ENCODE measurements around the gene EPHB2. TPM values are rescaled to one million over a fixed set of nuclear protein-coding genes. Genes with fewer than 3 reads are reported as not detected.

Gene EPHB2
- total and polyA plus RNA-seq, 7 donors = 1.2 to 38.6 (median 3.0) TPM

- Histone ChIP-seq H3K27ac (no peak overlapping the region), H3K36me3 (no peaks in the 10 kb centered on the region), H3K27me3 (no peaks in the 10 kb centered on the region), H3K4me3 (no peak overlapping the region), H3K9me3 (no peaks in the 10 kb centered on the region), H3K4me1 (peaks cover 0 to 6% (median 0%) of the 10 kb centered on the region in 4 donors)
- intact Hi-C loops (cut with DNase I) = no loop called here
- TF ChIP-seq CTCF (IDR thresholded peaks at IDR 0.05) (no peak), EP300 (IDR thresholded peaks at IDR 0.05) (no peak), POLR2A (IDR thresholded peaks at IDR 0.05) (no peak), POLR2AphosphoS5 (IDR thresholded peaks at IDR 0.05) (no peak)
- DNase-seq = no peak
- WGBS, 2 donors = 89 to 91% methylated on average over 9 of the region's 9 CpGs
Observed at GRCh38 chr1:22860414-22860800, 149.8 kb downstream of the EPHB2 start.

GRCh38 chr1:22860883-22861385 is 150.3 kb downstream of the EPHB2 start:
- H3K9me3 ChIP-seq = no peaks in the 10 kb centered on the region
- no peak overlapping the region for H3K27ac ChIP-seq
- WGBS, 2 donors = 82 to 88% methylated on average over 4 of the region's 4 CpGs
- no peak overlapping the region for H3K4me3 ChIP-seq
- intact Hi-C loops (cut with DNase I) = no loop called here
- H3K36me3 ChIP-seq = no peaks in the 10 kb centered on the region
- no peak for DNase-seq
- H3K4me1 ChIP-seq = peaks cover 0 to 6% (median 0%) of the 10 kb centered on the region in 4 donors
- no peaks in the 10 kb centered on the region for H3K27me3 ChIP-seq
- TF ChIP-seq POLR2AphosphoS5 (IDR thresholded peaks at IDR 0.05) (no peak), EP300 (IDR thresholded peaks at IDR 0.05) (no peak), POLR2A (IDR thresholded peaks at IDR 0.05) (no peak), CTCF (IDR thresholded peaks at IDR 0.05) (no peak)

GRCh38 chr1:22861764-22862440 is 151.3 kb downstream of the EPHB2 start:
- no peak for TF ChIP-seq EP300 (IDR thresholded peaks at IDR 0.05)
- no peak for TF ChIP-seq POLR2A (IDR thresholded peaks at IDR 0.05)
- no peak for TF ChIP-seq POLR2AphosphoS5 (IDR thresholded peaks at IDR 0.05)
- TF ChIP-seq CTCF (IDR thresholded peaks at IDR 0.05) = peak; percentile 3 to 70 (median 61)
- Histone ChIP-seq H3K36me3 (no peaks in the 10 kb centered on the region), H3K4me1 (peaks cover 0 to 6% (median 0%) of the 10 kb centered on the region in 4 donors), H3K4me3 (no peak overlapping the region), H3K9me3 (no peaks in the 10 kb centered on the region), H3K27me3 (no peaks in the 10 kb centered on the region), H3K27ac (no peak overlapping the region)
- DNase-seq = no peak
- intact Hi-C loops (cut with DNase I) = no loop called here
- WGBS, 2 donors = 73 to 76% methylated on average over 4 of the region's 4 CpGs

- intact Hi-C loops (cut with DNase I) = no loop called here
- Histone ChIP-seq H3K27me3 (no peaks in the 10 kb centered on the region), H3K4me1 (peaks cover 0 to 6% (median 0%) of the 10 kb centered on the region in 4 donors), H3K36me3 (no peaks in the 10 kb centered on the region), H3K9me3 (no peaks in the 10 kb centered on the region), H3K4me3 (no peak overlapping the region), H3K27ac (no peak overlapping the region)
- no peak for TF ChIP-seq EP300 (IDR thresholded peaks at IDR 0.05)
- no peak for TF ChIP-seq CTCF (IDR thresholded peaks at IDR 0.05)
- no peak for DNase-seq
- WGBS, 2 donors = 93 to 95% methylated on average over 9 of the region's 9 CpGs
Observed at GRCh38 chr1:22862752-22863151, 152.1 kb downstream of the EPHB2 start.

Measured in sigmoid colon (tissue), 7 donors.